GM23248 (cell line): Measurements from ENCODE around the gene MTA2.

ENCODE experiments used
- EZH2 ChIP-seq: fragments of 200-600 bp; sonication (generic); IDR thresholded peaks from 2 replicates; pipeline ENCODE4 v1.6.1; 2018; ENCODE audit warnings: antibody characterized with exemption, mild to moderate bottlenecking; ENCODE audit not compliant: insufficient read depth, poor library complexity, severe bottlenecking
- EZH2phosphoT487 ChIP-seq: fragments of 200-600 bp; sonication (generic); IDR thresholded peaks from 2 replicates; pipeline ENCODE4 v1.6.1; 2018; ENCODE audit warnings: antibody characterized with exemption, moderate library complexity, mild to moderate bottlenecking, low read depth; ENCODE audit not compliant: insufficient read depth

DNA sequence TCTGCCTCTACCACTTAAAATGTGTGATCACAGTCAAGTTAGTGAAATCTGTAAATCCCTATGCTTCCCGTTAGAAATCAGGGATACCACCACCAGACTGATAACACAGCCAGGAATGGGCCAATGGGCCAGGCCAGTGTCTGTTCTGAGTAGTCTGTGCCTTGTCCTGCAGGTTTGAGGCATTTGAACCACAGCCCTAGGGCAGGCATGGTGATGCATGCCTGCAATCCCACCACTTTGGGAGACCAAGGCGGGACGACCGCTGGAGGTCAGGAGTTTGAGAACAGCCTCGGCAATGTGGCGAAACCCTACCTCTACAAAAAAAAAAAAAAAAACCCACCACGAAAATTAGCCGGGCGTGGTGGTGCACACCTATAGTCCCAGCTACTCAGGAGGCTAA lies 43.0 kb downstream of the MTA2 start:
- TF ChIP-seq EZH2 (no peak), EZH2phosphoT487 (no peak)
